HAP-1 (cell line): ENCODE measurements around the gene BLOC1S6.

Source experiments
- DNase-seq, 2 experiments: peaks; one replicate each; pipeline ENCODE4 v3.0.0-alpha.2; 2016 to 2020; ENCODE audit warnings: low spot score in 2 of 2
- H3K27me3 ChIP-seq: fragments of 250-450 bp; sonication (Bioruptor Pico); 2 replicates; pipeline ENCODE4 v1.5.1; 2020; ENCODE audit warnings: low read depth, mild to moderate bottlenecking, moderate library complexity
- H3K36me3 ChIP-seq: fragments of 250-450 bp; sonication (Bioruptor Pico); replicated peaks from 2 replicates; pipeline ENCODE4 v1.5.1; 2020; ENCODE audit warnings: mild to moderate bottlenecking
- H3K4me1 ChIP-seq: fragments of 250-450 bp; sonication (Bioruptor Pico); 2 replicates; pipeline ENCODE4 v1.5.1; 2020; ENCODE audit warnings: mild to moderate bottlenecking
- H3K4me3 ChIP-seq: fragments of 250-450 bp; sonication (Bioruptor Pico); 2 replicates; pipeline ENCODE4 v1.5.1; 2020; ENCODE audit warnings: mild to moderate bottlenecking, moderate library complexity
- H3K9me3 ChIP-seq: fragments of 250-450 bp; sonication (Bioruptor Pico); 2 replicates; pipeline ENCODE4 v1.5.1; 2020; ENCODE audit warnings: mild to moderate bottlenecking, moderate library complexity
- in situ Hi-C: fragments of 300-500 bp; cut with MboI; formaldehyde crosslinking; loops from 3 replicates; pipeline ENCODE4 v1.14.3; 2020; ENCODE audit warnings: low sequenced_read_pairs, inconsistent platforms, mixed read lengths

The BLOC1S6 gene

GRCh38 chr15:45573961-45574629, 13.1 kb upstream of the BLOC1S6 start:
- Histone ChIP-seq H3K4me3 (no peak overlapping the region), H3K27me3 (peaks cover 3% of the 10 kb centered on the region), H3K36me3 (no peaks in the 10 kb centered on the region), H3K9me3 (peaks cover 4% of the 10 kb centered on the region), H3K4me1 (no peaks in the 10 kb centered on the region)
- peak; percentile 34 to 76 for DNase-seq
- in situ Hi-C loops, result no loop called here

- H3K9me3 ChIP-seq, result no peaks in the 10 kb centered on the region
- in situ Hi-C loops, result no loop called here
- H3K4me3 ChIP-seq, result no peak overlapping the region
- H3K4me1 ChIP-seq, result peaks cover 3% of the 10 kb centered on the region
- no peak for DNase-seq
- 0 out of 2 replicates have a peak, but pooled peaks cover 2% of the 10 kb centered on the region for H3K36me3 ChIP-seq
- H3K27me3 ChIP-seq, result no peaks in the 10 kb centered on the region
Observed at GRCh38 chr15:45581919-45582318, 5.3 kb upstream of the BLOC1S6 start.

DNA sequence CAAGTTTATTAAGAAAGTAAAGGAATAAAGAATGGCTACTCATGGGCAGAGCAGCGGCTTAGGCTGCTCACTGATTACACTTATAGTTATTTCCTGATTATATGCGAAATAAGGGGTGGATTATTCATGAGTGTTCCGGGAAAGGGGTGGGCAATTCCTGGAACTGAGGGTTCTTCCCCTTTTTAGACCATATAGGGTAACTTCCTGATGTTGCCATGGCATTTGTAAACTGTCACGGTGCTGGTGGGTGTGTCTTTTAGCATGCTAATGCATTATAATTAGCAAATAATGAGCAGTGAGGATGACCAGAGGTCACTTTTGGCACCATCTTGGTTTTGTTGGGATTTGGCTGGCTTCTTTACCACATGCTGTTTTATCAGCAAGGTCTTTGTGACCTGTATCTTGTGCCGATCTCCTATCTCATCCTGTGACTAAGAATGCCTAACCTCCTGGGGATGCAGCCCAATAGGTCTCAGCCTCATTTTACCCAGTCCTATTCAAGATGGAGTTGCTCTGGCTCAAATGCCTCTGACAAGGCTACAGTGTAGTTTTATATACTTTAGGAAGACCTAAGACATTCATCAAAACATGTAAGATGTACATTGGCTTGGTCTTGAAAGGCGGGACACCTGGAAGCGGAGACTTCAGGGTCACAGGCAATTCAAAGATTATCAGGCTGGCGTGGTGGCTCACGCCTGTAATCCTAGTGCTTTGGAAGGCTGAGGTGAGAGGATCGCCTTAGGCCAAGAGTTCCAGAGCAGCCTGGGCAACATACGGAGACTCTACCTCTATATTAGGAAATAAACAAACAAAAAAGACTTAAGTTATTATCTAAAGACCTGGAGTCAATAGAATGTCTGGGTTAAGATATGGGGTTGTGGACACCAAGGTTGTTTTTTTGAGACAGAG, 3.2 kb upstream of the BLOC1S6 start:
- Histone ChIP-seq H3K4me3 (no peak overlapping the region), H3K4me1 (peaks cover 9% of the 10 kb centered on the region), H3K36me3 (0 out of 2 replicates have a peak, but pooled peaks cover 3% of the 10 kb centered on the region), H3K27me3 (no peaks in the 10 kb centered on the region), H3K9me3 (no peaks in the 10 kb centered on the region)
- in situ Hi-C loops, result no loop called here
- DNase-seq, result no peak

GRCh38 chr15:45585069-45585791, 1.9 kb upstream of the BLOC1S6 start:
- no peak for DNase-seq
- in situ Hi-C loops, result no loop called here
- Histone ChIP-seq H3K9me3 (no peaks in the 10 kb centered on the region), H3K4me3 (no peak overlapping the region), H3K27me3 (no peaks in the 10 kb centered on the region), H3K4me1 (peaks cover 15% of the 10 kb centered on the region), H3K36me3 (0 out of 2 replicates have a peak, but pooled peaks cover 3% of the 10 kb centered on the region)

DNA sequence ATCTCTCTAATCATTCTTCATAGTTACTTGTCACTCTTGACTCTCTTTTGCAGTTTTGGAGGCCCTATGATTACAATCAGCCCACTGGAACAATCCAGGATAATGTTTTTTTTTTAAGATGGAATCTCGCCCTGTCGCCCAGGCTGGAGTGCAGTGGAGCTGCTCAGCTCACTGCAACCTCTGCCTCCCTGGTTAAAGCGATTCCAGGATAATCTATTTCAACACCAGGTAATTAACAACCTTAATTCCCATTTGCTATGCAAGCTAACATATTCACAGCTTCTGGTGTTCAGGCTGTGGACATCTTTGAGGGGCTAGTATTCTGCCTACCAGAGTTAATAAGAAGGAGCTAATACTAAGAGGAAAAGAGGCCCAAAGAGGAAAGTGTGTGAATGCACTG, 1.1 kb upstream of the BLOC1S6 start:
- Histone ChIP-seq H3K4me1 (peaks cover 15% of the 10 kb centered on the region), H3K4me3 (peak overlapping the region; percentile 75), H3K27me3 (no peaks in the 10 kb centered on the region), H3K9me3 (no peaks in the 10 kb centered on the region), H3K36me3 (0 out of 2 replicates have a peak, but pooled peaks cover 3% of the 10 kb centered on the region)
- no peak for DNase-seq
- in situ Hi-C loops, result no loop called here

GRCh38 chr15:45586601-45587094, 531 bp upstream of the BLOC1S6 start:
- Histone ChIP-seq H3K4me1 (peaks cover 15% of the 10 kb centered on the region), H3K36me3 (0 out of 2 replicates have a peak, but pooled peaks cover 3% of the 10 kb centered on the region), H3K27me3 (no peaks in the 10 kb centered on the region), H3K4me3 (peak overlapping the region; percentile 75), H3K9me3 (no peaks in the 10 kb centered on the region)
- no peak for DNase-seq
- in situ Hi-C loops, result no loop called here

DNA sequence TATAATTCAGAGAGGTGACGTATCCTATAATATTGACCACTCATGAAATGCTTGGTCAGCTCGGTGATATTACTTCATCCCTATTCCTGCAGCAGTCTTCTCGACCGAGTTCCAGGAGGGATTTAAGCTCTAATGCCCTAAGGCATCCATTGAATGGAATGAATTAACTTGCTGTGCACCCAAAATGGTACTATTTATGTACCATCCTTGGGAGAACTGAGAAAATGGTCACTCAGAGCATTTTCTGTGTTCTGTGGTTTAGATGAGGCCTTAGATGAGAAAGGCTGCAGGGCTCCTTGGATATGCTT, 638 bp downstream of the BLOC1S6 start:
- Histone ChIP-seq H3K4me1 (peaks cover 15% of the 10 kb centered on the region), H3K27me3 (no peaks in the 10 kb centered on the region), H3K4me3 (peak overlapping the region; percentile 75), H3K9me3 (no peaks in the 10 kb centered on the region), H3K36me3 (peaks cover 8% of the 10 kb centered on the region; the same call in 1 of the 2 replicates)
- DNase-seq, result no peak
- in situ Hi-C loops, result no loop called here

DNA sequence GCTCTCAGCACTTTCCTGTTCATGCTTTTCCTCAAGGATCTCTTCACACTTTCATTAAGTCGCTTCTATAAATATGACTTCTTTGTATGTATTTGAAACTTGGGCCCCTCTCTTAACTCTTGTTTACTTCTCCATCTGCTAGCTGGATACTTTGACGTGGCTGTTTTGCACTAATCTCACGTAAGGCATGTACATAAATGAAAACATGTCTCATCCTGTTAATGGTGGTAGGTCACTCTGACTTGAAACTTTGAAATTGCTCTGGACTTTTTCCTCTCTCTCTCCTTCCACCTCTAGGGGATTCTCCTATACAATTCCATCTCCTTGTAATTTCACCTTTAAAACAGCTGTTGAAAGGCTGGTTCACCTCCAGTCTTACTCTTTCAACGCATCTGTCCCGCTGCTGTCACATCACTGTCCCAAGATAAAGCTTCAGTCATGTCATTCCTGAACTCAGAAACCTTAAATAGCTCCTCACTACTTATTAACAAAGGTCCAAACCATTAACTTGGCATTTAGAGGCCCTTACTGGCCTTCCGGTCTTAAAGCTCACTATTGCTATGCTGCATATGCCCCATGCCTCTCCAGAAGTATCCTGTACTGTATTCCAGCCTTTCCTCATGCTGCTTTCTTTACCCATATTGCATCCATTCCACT, 1.2 kb downstream of the BLOC1S6 start:
- Histone ChIP-seq H3K4me3 (peak overlapping the region; percentile 75), H3K4me1 (peaks cover 15% of the 10 kb centered on the region), H3K9me3 (no peaks in the 10 kb centered on the region), H3K36me3 (peaks cover 9% of the 10 kb centered on the region; the same call in 1 of the 2 replicates), H3K27me3 (no peaks in the 10 kb centered on the region)
- no peak for DNase-seq
- in situ Hi-C loops, result no loop called here

DNA sequence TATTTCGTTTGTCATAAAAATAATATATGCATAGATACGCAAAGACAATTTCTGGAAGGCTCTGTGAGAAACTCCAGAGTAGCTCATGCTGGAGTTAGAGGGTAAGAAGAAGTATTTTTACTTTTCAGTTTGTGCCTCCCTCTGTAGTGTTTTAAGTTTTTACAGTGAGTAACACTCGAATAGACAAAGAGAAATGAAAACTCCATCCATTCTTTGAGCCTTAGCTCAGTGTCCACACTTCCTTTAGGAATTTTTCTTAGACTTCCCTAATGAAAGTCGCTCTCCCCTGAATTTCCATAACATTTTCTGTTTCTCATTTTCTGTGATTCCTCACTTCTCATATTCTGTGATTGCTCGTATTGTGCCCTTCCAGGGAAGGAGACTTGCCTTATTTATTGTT, 2.1 kb downstream of the BLOC1S6 start:
- Histone ChIP-seq H3K9me3 (no peaks in the 10 kb centered on the region), H3K27me3 (no peaks in the 10 kb centered on the region), H3K36me3 (peaks cover 9% of the 10 kb centered on the region; the same call in 1 of the 2 replicates), H3K4me1 (peaks cover 15% of the 10 kb centered on the region), H3K4me3 (peak overlapping the region; percentile 75; the same call in 1 of the 2 replicates)
- DNase-seq, result no peak
- in situ Hi-C loops, result no loop called here

DNA sequence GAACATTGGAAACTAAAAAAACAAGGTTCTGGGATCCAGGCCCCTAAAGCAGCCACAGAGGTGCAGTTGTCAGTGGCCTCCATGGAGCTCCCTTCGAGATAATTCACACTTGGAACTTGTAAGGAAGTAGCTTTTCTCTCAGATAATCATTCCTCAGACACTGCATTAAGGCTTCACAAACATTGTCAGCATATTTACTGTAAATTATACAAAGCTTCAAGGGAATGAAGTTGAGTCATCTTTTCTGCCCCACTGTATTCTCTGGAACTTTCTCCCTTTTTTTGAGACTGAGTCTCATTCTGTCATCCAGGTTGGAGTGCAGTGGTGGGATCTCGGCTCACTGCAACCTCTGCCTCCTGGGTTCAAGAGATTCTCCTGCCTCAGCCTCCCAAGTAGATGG, 7.1 kb downstream of the BLOC1S6 start:
- Histone ChIP-seq H3K36me3 (peaks cover 21% of the 10 kb centered on the region), H3K9me3 (no peaks in the 10 kb centered on the region), H3K4me3 (no peak overlapping the region), H3K27me3 (no peaks in the 10 kb centered on the region), H3K4me1 (peaks cover 2% of the 10 kb centered on the region)
- in situ Hi-C loops, result no loop called here
- no peak for DNase-seq

GRCh38 chr15:45594835-45595530, 7.8 kb downstream of the BLOC1S6 start:
- Histone ChIP-seq H3K4me1 (no peaks in the 10 kb centered on the region; the same call in 1 of the 2 replicates), H3K27me3 (no peaks in the 10 kb centered on the region), H3K4me3 (no peak overlapping the region), H3K36me3 (peaks cover 21% of the 10 kb centered on the region), H3K9me3 (no peaks in the 10 kb centered on the region)
- no peak for DNase-seq
- in situ Hi-C loops, result no loop called here

DNA sequence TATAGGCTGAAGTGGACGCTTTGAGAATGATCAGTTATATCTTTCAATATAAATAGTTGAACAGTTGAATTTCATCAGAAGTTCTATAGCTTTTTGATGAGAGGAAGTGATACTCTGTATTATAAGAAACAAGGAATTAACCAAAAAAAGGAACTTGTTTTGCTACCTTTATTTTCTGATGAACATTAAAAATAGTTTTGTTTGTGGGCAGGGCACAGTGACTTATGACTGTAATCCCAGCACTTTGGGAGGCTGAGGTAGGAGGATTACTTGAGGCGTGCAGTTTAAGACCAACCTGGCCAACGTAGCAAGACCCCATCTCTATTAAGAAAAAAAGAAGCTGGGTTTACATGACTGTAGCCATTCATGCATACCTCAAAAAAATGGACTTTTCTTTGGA, 16.7 kb downstream of the BLOC1S6 start:
- Histone ChIP-seq H3K4me3 (no peak overlapping the region), H3K36me3 (no peaks in the 10 kb centered on the region; the same call in 1 of the 2 replicates), H3K27me3 (no peaks in the 10 kb centered on the region), H3K4me1 (no peaks in the 10 kb centered on the region), H3K9me3 (no peaks in the 10 kb centered on the region)
- in situ Hi-C loops, result loop anchor here (25.0 kb wide), 1 partner anchor 442 kb away; no protein-coding TSS in a partner anchor
- no peak for DNase-seq
